ENCODE measurements around the gene EIPR1. TPM values are rescaled to one million over a fixed set of nuclear protein-coding genes. Genes with fewer than 3 reads are reported as not detected.

EIPR1 gene
- total and polyA plus RNA-seq, 2 donors (not counting 1 experiment from before 2014, with no cell fraction given), result 22.3 to 23.9 TPM

- no peaks in the 10 kb centered on the region for H3K36me3 ChIP-seq (ENCODE audit: control insufficient read depth, insufficient read depth, low read length)
- no peaks in the 10 kb centered on the region for H3K79me2 ChIP-seq (ENCODE audit: control insufficient read depth, insufficient read depth, low read length)
- no peaks in the 10 kb centered on the region for H3K9me3 ChIP-seq (ENCODE audit: control insufficient read depth, insufficient read depth, low read depth, low read length)
- no peak overlapping the region for H3K4me2 ChIP-seq (ENCODE audit: extremely low read depth, insufficient read depth, low read length)
- TF ChIP-seq CTCF (conservative IDR thresholded peaks at IDR 0.05 in 1 of 2, IDR thresholded peaks at IDR 0.05 in 1 of 2; ENCODE audit: low read depth in 1 of 2, low read length in 2 of 2) (no peak), EZH2 (IDR thresholded peaks at IDR 0.05; ENCODE audit: low read length, missing control alignments) (no peak)
- no peak overlapping the region for H3K27ac ChIP-seq (ENCODE audit: insufficient read depth, low read length)
- H3K9ac ChIP-seq (ENCODE audit: insufficient read depth, low read length), result no peak overlapping the region
- no peaks in the 10 kb centered on the region for H3K27me3 ChIP-seq (ENCODE audit: control insufficient read depth, insufficient read depth, low read length)
- no peak overlapping the region for H3K4me3 ChIP-seq (replicated peaks in 1 of 4; ENCODE audit: control extremely low read depth in 1 of 4, insufficient read depth in 1 of 4, low read depth in 3 of 4, low read length in 4 of 4)
- DNase-seq (ENCODE audit: low read depth in 2 of 2), result no peak
- H4K20me1 ChIP-seq (ENCODE audit: control insufficient read depth, extremely low read depth, insufficient read depth, low read length), result no peaks in the 10 kb centered on the region
- H3K4me1 ChIP-seq (ENCODE audit: control insufficient read depth, extremely low read depth, insufficient read depth, low read length), result no peaks in the 10 kb centered on the region
- no peak overlapping the region for H2AFZ ChIP-seq (ENCODE audit: low read length)
Observed at GRCh38 chr2:3309496-3310355, 67.9 kb downstream of the EIPR1 start.

DNA sequence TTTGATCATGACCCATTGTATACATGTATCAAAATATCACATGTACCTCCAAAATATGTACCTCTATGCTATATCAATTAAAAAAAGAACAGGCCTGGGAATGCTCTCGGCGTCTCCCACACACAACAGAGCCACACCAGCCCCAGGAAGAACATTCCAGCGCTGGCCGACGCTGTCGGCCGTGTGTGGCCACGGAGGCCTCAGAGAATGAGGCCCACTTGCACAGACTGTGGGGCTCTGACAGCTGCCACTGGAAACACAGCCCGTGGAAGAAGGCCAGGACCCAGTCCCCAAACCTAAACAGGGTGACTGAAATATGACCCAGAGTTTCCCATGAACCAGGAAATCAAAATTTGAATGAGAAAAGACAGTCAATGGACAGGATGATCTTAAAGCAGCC lies 69.7 kb downstream of the EIPR1 start:
- H3K27me3 ChIP-seq (ENCODE audit: control insufficient read depth, insufficient read depth, low read length), result no peaks in the 10 kb centered on the region
- no peak for DNase-seq (ENCODE audit: low read depth in 2 of 2)
- no peak for TF ChIP-seq EZH2 (IDR thresholded peaks at IDR 0.05; ENCODE audit: low read length, missing control alignments)
- TF ChIP-seq CTCF (conservative IDR thresholded peaks at IDR 0.05 in 1 of 2, IDR thresholded peaks at IDR 0.05 in 1 of 2; ENCODE audit: low read depth in 1 of 2, low read length in 2 of 2), result no peak

DNA sequence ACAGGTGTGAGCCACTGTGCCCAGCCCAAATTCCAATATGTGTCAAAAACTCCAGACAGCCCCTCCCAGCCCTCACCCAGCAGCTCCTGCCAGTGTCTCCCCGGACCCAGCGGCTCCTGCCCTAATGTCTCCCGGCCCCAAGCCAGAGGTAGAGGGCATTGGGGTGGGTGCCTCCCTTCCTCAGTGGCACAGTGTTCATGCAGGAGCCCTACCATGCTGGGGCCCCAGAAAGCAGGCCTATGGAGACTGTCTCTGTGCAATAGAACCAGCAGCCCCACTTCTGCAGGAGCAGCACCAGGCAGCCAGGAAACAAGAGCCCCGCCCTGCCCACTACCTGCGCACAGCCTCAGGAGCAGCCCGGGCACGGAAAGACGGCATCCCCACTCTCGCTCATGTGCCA lies 70.4 kb downstream of the EIPR1 start:
- Histone ChIP-seq H3K9me3 (ENCODE audit: control insufficient read depth, insufficient read depth, low read depth, low read length) (no peaks in the 10 kb centered on the region), H3K4me2 (ENCODE audit: extremely low read depth, insufficient read depth, low read length) (no peak overlapping the region), H3K4me3 (replicated peaks in 1 of 4; ENCODE audit: control extremely low read depth in 1 of 4, insufficient read depth in 1 of 4, low read depth in 3 of 4, low read length in 4 of 4) (no peak overlapping the region), H3K27me3 (ENCODE audit: control insufficient read depth, insufficient read depth, low read length) (no peaks in the 10 kb centered on the region), H3K4me1 (ENCODE audit: control insufficient read depth, extremely low read depth, insufficient read depth, low read length) (peaks cover 3% of the 10 kb centered on the region), H2AFZ (ENCODE audit: low read length) (no peak overlapping the region), H3K27ac (ENCODE audit: insufficient read depth, low read length) (no peak overlapping the region), H4K20me1 (ENCODE audit: control insufficient read depth, extremely low read depth, insufficient read depth, low read length) (no peaks in the 10 kb centered on the region), H3K9ac (ENCODE audit: insufficient read depth, low read length) (no peak overlapping the region), H3K79me2 (ENCODE audit: control insufficient read depth, insufficient read depth, low read length) (no peaks in the 10 kb centered on the region), H3K36me3 (ENCODE audit: control insufficient read depth, insufficient read depth, low read length) (no peaks in the 10 kb centered on the region)
- TF ChIP-seq EZH2 (IDR thresholded peaks at IDR 0.05; ENCODE audit: low read length, missing control alignments), result no peak
- no peak for TF ChIP-seq CTCF (conservative IDR thresholded peaks at IDR 0.05 in 1 of 2, IDR thresholded peaks at IDR 0.05 in 1 of 2; ENCODE audit: low read depth in 1 of 2, low read length in 2 of 2)
- DNase-seq (ENCODE audit: low read depth in 2 of 2), result no peak

More for the DNA sequence above, 69.7 kb downstream of the EIPR1 start:
- H3K4me2 ChIP-seq (ENCODE audit: extremely low read depth, insufficient read depth, low read length), result no peak overlapping the region
- no peaks in the 10 kb centered on the region for H3K79me2 ChIP-seq (ENCODE audit: control insufficient read depth, insufficient read depth, low read length)
- H2AFZ ChIP-seq (ENCODE audit: low read length), result no peak overlapping the region
- H3K9ac ChIP-seq (ENCODE audit: insufficient read depth, low read length), result no peak overlapping the region
- H3K4me1 ChIP-seq (ENCODE audit: control insufficient read depth, extremely low read depth, insufficient read depth, low read length), result peaks cover 3% of the 10 kb centered on the region
- H3K4me3 ChIP-seq (replicated peaks in 1 of 4; ENCODE audit: control extremely low read depth in 1 of 4, insufficient read depth in 1 of 4, low read depth in 3 of 4, low read length in 4 of 4), result no peak overlapping the region
- H3K27ac ChIP-seq (ENCODE audit: insufficient read depth, low read length), result no peak overlapping the region
- no peaks in the 10 kb centered on the region for H3K9me3 ChIP-seq (ENCODE audit: control insufficient read depth, insufficient read depth, low read depth, low read length)
- H4K20me1 ChIP-seq (ENCODE audit: control insufficient read depth, extremely low read depth, insufficient read depth, low read length), result no peaks in the 10 kb centered on the region
- H3K36me3 ChIP-seq (ENCODE audit: control insufficient read depth, insufficient read depth, low read length), result no peaks in the 10 kb centered on the region
